Caco-2 (cell line): ENCODE measurements around the gene AGK. TPM values are rescaled to one million over a fixed set of nuclear protein-coding genes. Genes with fewer than 3 reads are reported as not detected.

Experiments used
- BruUV-seq: library from RNA; stranded (reverse); fragments of 400-500 nt; replicated peaks from 2 replicates; lab custom pipeline; 2021; lab: Mats Ljungman, UMichigan
- CTCF ChIA-PET: fragments of 300-600 bp; sonication (Branson Sonifier 250); formaldehyde crosslinking; loops from one replicate; lab custom pipeline; 2022; ENCODE audit warnings: antibody characterized with exemption; lab: Charles Lee
- POLR2A ChIA-PET: fragments of 300-600 bp; sonication (Branson Sonifier 250); formaldehyde crosslinking; loops from one replicate; lab custom pipeline; 2022; ENCODE audit warnings: antibody characterized with exemption; lab: Charles Lee
- DNase-seq, 2 experiments: peaks; one replicate each; pipeline versions ENCODE4 v3.0.0 to v3.0.0-alpha.2; 2020 to 2022
- H3K27me3 ChIP-seq: replicated peaks from 2 replicates; pipeline ENCODE4 v1.6.0; 2011; ENCODE audit warnings: low read length; ENCODE audit not compliant: control insufficient read depth, insufficient read depth
- H3K36me3 ChIP-seq: 2 replicates; pipeline ENCODE4 v1.5.1; 2011; ENCODE audit warnings: low read length; ENCODE audit not compliant: control insufficient read depth, insufficient read depth
- H3K4me1 ChIP-seq: fragments of 250-450 bp; sonication (Bioruptor Pico); 2 replicates; pipeline ENCODE4 v1.5.1; 2020; ENCODE audit warnings: mild to moderate bottlenecking
- H3K4me3 ChIP-seq: 2 replicates; pipeline ENCODE4 v1.5.1; 2011; ENCODE audit warnings: low read depth, mild to moderate bottlenecking, control low read depth, low read length
- H3K9me3 ChIP-seq: fragments of 250-450 bp; sonication (Bioruptor Pico); 2 replicates; pipeline ENCODE4 v1.5.1; 2020; ENCODE audit warnings: mild to moderate bottlenecking, moderate library complexity
- H3K27ac Mint-ChIP-seq: one replicate; pipeline ENCODE4 v1.8.0; 2022; ENCODE audit warnings: mixed read lengths; ENCODE audit not compliant: unreplicated experiment
- H3K27me3 Mint-ChIP-seq: one replicate; pipeline ENCODE4 v1.8.0; 2022; ENCODE audit warnings: mixed read lengths; ENCODE audit not compliant: insufficient read depth, unreplicated experiment
- H3K36me3 Mint-ChIP-seq: one replicate; pipeline ENCODE4 v1.8.0; 2022; ENCODE audit warnings: mild to moderate bottlenecking, mixed read lengths; ENCODE audit not compliant: insufficient read depth, unreplicated experiment
- H3K4me1 Mint-ChIP-seq: one replicate; pipeline ENCODE4 v1.8.0; 2022; ENCODE audit warnings: low read depth, mixed read lengths; ENCODE audit not compliant: unreplicated experiment
- H3K4me3 Mint-ChIP-seq: one replicate; pipeline ENCODE4 v1.8.0; 2022; ENCODE audit warnings: mild to moderate bottlenecking, moderate library complexity, mixed read lengths; ENCODE audit not compliant: unreplicated experiment
- H3K9me3 Mint-ChIP-seq: one replicate; pipeline ENCODE4 v1.8.0; 2022; ENCODE audit warnings: mixed read lengths; ENCODE audit not compliant: unreplicated experiment
- CTCF ChIP-seq, 2 experiments: fragments of 200-600 bp in 1 of 2; IDR thresholded peaks; 1 replicate in 1 of 2; 2 replicates in 1 of 2; pipeline versions ENCODE4 v1.5.1 to v1.8.0; 2011 to 2022; ENCODE audit warnings: antibody characterized with exemption in 1 of 2, control low read depth in 1 of 2, inconsistent platforms in 1 of 2, low read depth in 1 of 2, low read length in 1 of 2, mild to moderate bottlenecking in 1 of 2, moderate library complexity in 1 of 2; ENCODE audit not compliant: insufficient read depth in 1 of 2, severe bottlenecking in 1 of 2, unreplicated experiment in 1 of 2
- intact Hi-C: fragments of 100-400 bp; cut with micrococcal nuclease; formaldehyde crosslinking; loops from one replicate; pipeline ENCODE4 v1.10.0; 2022; ENCODE audit not compliant: unreplicated experiment
- total RNA-seq: library from RNA; stranded (reverse); gene quantifications from 2 replicates; pipeline ENCODE4 v1.2.3, GENCODE V29; 2022

The AGK gene
- total RNA-seq, 1 experiment from 2014 or later: 32.3 TPM

- H3K27me3 ChIP-seq: no peaks in the 10 kb centered on the region
- Mint-ChIP-seq H3K4me1 (no peaks in the 10 kb centered on the region), H3K27ac (no peak overlapping the region), H3K27me3 (no peaks in the 10 kb centered on the region), H3K9me3 (peaks cover 22% of the 10 kb centered on the region), H3K36me3 (no peaks in the 10 kb centered on the region), H3K4me3 (no peak overlapping the region)
- intact Hi-C loops: no loop called here
- CTCF ChIA-PET: no interaction called here
- TF ChIP-seq CTCF (IDR thresholded peaks at IDR 0.05; ENCODE audit: insufficient read depth in 1 of 2, low read depth in 1 of 2, low read length in 1 of 2, severe bottlenecking in 1 of 2, unreplicated experiment in 1 of 2): no peak
- POLR2A ChIA-PET: no interaction called here
- no TSS peak for BruUV-seq
- H3K4me1 ChIP-seq: 0 out of 2 replicates have a peak, but pooled peaks cover 4% of the 10 kb centered on the region
- no peak for DNase-seq
- no peaks in the 10 kb centered on the region; the same call in 1 of the 2 replicates for H3K36me3 ChIP-seq
- peaks cover 2% of the 10 kb centered on the region; the same call in 1 of the 2 replicates for H3K9me3 ChIP-seq
- no peak overlapping the region for H3K4me3 ChIP-seq
Observed at GRCh38 chr7:141585592-141586510, 34.6 kb downstream of the AGK start.

- no peak overlapping the region for H3K4me3 Mint-ChIP-seq
- intact Hi-C loops: no loop called here
- BruUV-seq: no TSS peak
- H3K27me3 Mint-ChIP-seq: no peaks in the 10 kb centered on the region
- no peaks in the 10 kb centered on the region; the same call in 1 of the 2 replicates for H3K36me3 ChIP-seq
- no peaks in the 10 kb centered on the region for H3K4me1 Mint-ChIP-seq
- no peak overlapping the region for H3K27ac Mint-ChIP-seq
- no peaks in the 10 kb centered on the region for H3K27me3 ChIP-seq
- POLR2A ChIA-PET: no interaction called here
- no peak overlapping the region for H3K4me3 ChIP-seq
- 0 out of 2 replicates have a peak, but pooled peaks cover 4% of the 10 kb centered on the region for H3K4me1 ChIP-seq
- H3K9me3 ChIP-seq: no peaks in the 10 kb centered on the region
- TF ChIP-seq CTCF (IDR thresholded peaks at IDR 0.05; ENCODE audit: insufficient read depth in 1 of 2, low read depth in 1 of 2, low read length in 1 of 2, severe bottlenecking in 1 of 2, unreplicated experiment in 1 of 2): no peak
- no peaks in the 10 kb centered on the region for H3K36me3 Mint-ChIP-seq
- DNase-seq: no peak
- peaks cover 22% of the 10 kb centered on the region for H3K9me3 Mint-ChIP-seq
- CTCF ChIA-PET: no interaction called here
Observed at GRCh38 chr7:141586878-141587277, 35.7 kb downstream of the AGK start.

- Histone ChIP-seq H3K4me3 (no peak overlapping the region), H3K9me3 (no peaks in the 10 kb centered on the region), H3K27me3 (no peaks in the 10 kb centered on the region), H3K36me3 (no peaks in the 10 kb centered on the region; the same call in 1 of the 2 replicates), H3K4me1 (0 out of 2 replicates have a peak, but pooled peaks cover 4% of the 10 kb centered on the region)
- no peak for DNase-seq
- POLR2A ChIA-PET: no interaction called here
- Mint-ChIP-seq H3K27me3 (no peaks in the 10 kb centered on the region), H3K4me1 (no peaks in the 10 kb centered on the region), H3K9me3 (peaks cover 18% of the 10 kb centered on the region), H3K27ac (no peak overlapping the region), H3K4me3 (no peak overlapping the region), H3K36me3 (no peaks in the 10 kb centered on the region)
- intact Hi-C loops: no loop called here
- CTCF ChIA-PET: no interaction called here
- no TSS peak for BruUV-seq
- no peak for TF ChIP-seq CTCF (IDR thresholded peaks at IDR 0.05; ENCODE audit: insufficient read depth in 1 of 2, low read depth in 1 of 2, low read length in 1 of 2, severe bottlenecking in 1 of 2, unreplicated experiment in 1 of 2)
Observed at GRCh38 chr7:141587304-141587703, 36.1 kb downstream of the AGK start.
